Caco-2 (cell line): ENCODE measurements around the gene RPUSD4. TPM values are rescaled to one million over a fixed set of nuclear protein-coding genes. Genes with fewer than 3 reads are reported as not detected.

ENCODE experiments used
- BruUV-seq: library from RNA; stranded (reverse); fragments of 400-500 nt; replicated peaks from 2 replicates; lab custom pipeline; 2021; lab: Mats Ljungman, UMichigan
- CTCF ChIA-PET: fragments of 300-600 bp; sonication (Branson Sonifier 250); formaldehyde crosslinking; loops from one replicate; lab custom pipeline; 2022; ENCODE audit warnings: antibody characterized with exemption; lab: Charles Lee
- POLR2A ChIA-PET: fragments of 300-600 bp; sonication (Branson Sonifier 250); formaldehyde crosslinking; loops from one replicate; lab custom pipeline; 2022; ENCODE audit warnings: antibody characterized with exemption; lab: Charles Lee
- DNase-seq, 2 experiments: peaks; one replicate each; pipeline versions ENCODE4 v3.0.0 to v3.0.0-alpha.2; 2020 to 2022
- H3K27me3 ChIP-seq: replicated peaks from 2 replicates; pipeline ENCODE4 v1.6.0; 2011; ENCODE audit warnings: low read length; ENCODE audit not compliant: control insufficient read depth, insufficient read depth
- H3K36me3 ChIP-seq: 2 replicates; pipeline ENCODE4 v1.5.1; 2011; ENCODE audit warnings: low read length; ENCODE audit not compliant: control insufficient read depth, insufficient read depth
- H3K4me1 ChIP-seq: fragments of 250-450 bp; sonication (Bioruptor Pico); 2 replicates; pipeline ENCODE4 v1.5.1; 2020; ENCODE audit warnings: mild to moderate bottlenecking
- H3K4me3 ChIP-seq: 2 replicates; pipeline ENCODE4 v1.5.1; 2011; ENCODE audit warnings: low read depth, mild to moderate bottlenecking, control low read depth, low read length
- H3K9me3 ChIP-seq: fragments of 250-450 bp; sonication (Bioruptor Pico); 2 replicates; pipeline ENCODE4 v1.5.1; 2020; ENCODE audit warnings: mild to moderate bottlenecking, moderate library complexity
- H3K27ac Mint-ChIP-seq: one replicate; pipeline ENCODE4 v1.8.0; 2022; ENCODE audit warnings: mixed read lengths; ENCODE audit not compliant: unreplicated experiment
- H3K27me3 Mint-ChIP-seq: one replicate; pipeline ENCODE4 v1.8.0; 2022; ENCODE audit warnings: mixed read lengths; ENCODE audit not compliant: insufficient read depth, unreplicated experiment
- H3K36me3 Mint-ChIP-seq: one replicate; pipeline ENCODE4 v1.8.0; 2022; ENCODE audit warnings: mild to moderate bottlenecking, mixed read lengths; ENCODE audit not compliant: insufficient read depth, unreplicated experiment
- H3K4me1 Mint-ChIP-seq: one replicate; pipeline ENCODE4 v1.8.0; 2022; ENCODE audit warnings: low read depth, mixed read lengths; ENCODE audit not compliant: unreplicated experiment
- H3K4me3 Mint-ChIP-seq: one replicate; pipeline ENCODE4 v1.8.0; 2022; ENCODE audit warnings: mild to moderate bottlenecking, moderate library complexity, mixed read lengths; ENCODE audit not compliant: unreplicated experiment
- H3K9me3 Mint-ChIP-seq: one replicate; pipeline ENCODE4 v1.8.0; 2022; ENCODE audit warnings: mixed read lengths; ENCODE audit not compliant: unreplicated experiment
- CTCF ChIP-seq, 2 experiments: fragments of 200-600 bp in 1 of 2; IDR thresholded peaks; 1 replicate in 1 of 2; 2 replicates in 1 of 2; pipeline versions ENCODE4 v1.5.1 to v1.8.0; 2011 to 2022; ENCODE audit warnings: antibody characterized with exemption in 1 of 2, control low read depth in 1 of 2, inconsistent platforms in 1 of 2, low read depth in 1 of 2, low read length in 1 of 2, mild to moderate bottlenecking in 1 of 2, moderate library complexity in 1 of 2; ENCODE audit not compliant: insufficient read depth in 1 of 2, severe bottlenecking in 1 of 2, unreplicated experiment in 1 of 2
- intact Hi-C: fragments of 100-400 bp; cut with micrococcal nuclease; formaldehyde crosslinking; loops from one replicate; pipeline ENCODE4 v1.10.0; 2022; ENCODE audit not compliant: unreplicated experiment
- total RNA-seq: library from RNA; stranded (reverse); gene quantifications from 2 replicates; pipeline ENCODE4 v1.2.3, GENCODE V29; 2022

Gene RPUSD4
- total RNA-seq, 1 experiment from 2014 or later, result 74.2 TPM

GRCh38 chr11:126154691-126155090 lies 56.8 kb downstream of the RPUSD4 start:
- no peak for DNase-seq
- Histone ChIP-seq H3K4me3 (no peak overlapping the region), H3K27me3 (no peaks in the 10 kb centered on the region), H3K36me3 (no peaks in the 10 kb centered on the region), H3K4me1 (peaks cover 27% of the 10 kb centered on the region), H3K9me3 (0 out of 2 replicates have a peak, but pooled peaks cover 4% of the 10 kb centered on the region)
- TF ChIP-seq CTCF (IDR thresholded peaks at IDR 0.05; ENCODE audit: insufficient read depth in 1 of 2, low read depth in 1 of 2, low read length in 1 of 2, severe bottlenecking in 1 of 2, unreplicated experiment in 1 of 2), result no peak
- intact Hi-C loops, result no loop called here
- no peaks in the 10 kb centered on the region for H3K27me3 Mint-ChIP-seq
- POLR2A ChIA-PET, result no interaction called here
- peaks cover 6% of the 10 kb centered on the region for H3K4me1 Mint-ChIP-seq
- no peak overlapping the region for H3K27ac Mint-ChIP-seq
- BruUV-seq, result no TSS peak
- CTCF ChIA-PET, result no interaction called here
- H3K36me3 Mint-ChIP-seq, result no peaks in the 10 kb centered on the region
- H3K9me3 Mint-ChIP-seq, result peaks cover 12% of the 10 kb centered on the region
- no peak overlapping the region for H3K4me3 Mint-ChIP-seq

- no TSS peak for BruUV-seq
- Histone ChIP-seq H3K36me3 (no peaks in the 10 kb centered on the region), H3K4me1 (peaks cover 27% of the 10 kb centered on the region), H3K27me3 (0 out of 2 replicates have a peak, but pooled peaks cover 1% of the 10 kb centered on the region), H3K9me3 (0 out of 2 replicates have a peak, but pooled peaks cover 4% of the 10 kb centered on the region), H3K4me3 (no peak overlapping the region)
- POLR2A ChIA-PET, result no interaction called here
- TF ChIP-seq CTCF (IDR thresholded peaks at IDR 0.05; ENCODE audit: insufficient read depth in 1 of 2, low read depth in 1 of 2, low read length in 1 of 2, severe bottlenecking in 1 of 2, unreplicated experiment in 1 of 2), result no peak
- Mint-ChIP-seq H3K27me3 (no peaks in the 10 kb centered on the region), H3K4me1 (peaks cover 14% of the 10 kb centered on the region), H3K4me3 (no peak overlapping the region), H3K27ac (no peak overlapping the region), H3K9me3 (peaks cover 12% of the 10 kb centered on the region), H3K36me3 (no peaks in the 10 kb centered on the region)
- intact Hi-C loops, result no loop called here
- CTCF ChIA-PET, result no interaction called here
- no peak for DNase-seq
These were observed 57.5 kb downstream of the RPUSD4 start for GRCh38 chr11:126153972-126154371.

- no peak for TF ChIP-seq CTCF (IDR thresholded peaks at IDR 0.05; ENCODE audit: insufficient read depth in 1 of 2, low read depth in 1 of 2, low read length in 1 of 2, severe bottlenecking in 1 of 2, unreplicated experiment in 1 of 2)
- peaks cover 12% of the 10 kb centered on the region for H3K9me3 Mint-ChIP-seq
- Histone ChIP-seq H3K9me3 (0 out of 2 replicates have a peak, but pooled peaks cover 4% of the 10 kb centered on the region), H3K4me3 (no peak overlapping the region), H3K4me1 (peaks cover 27% of the 10 kb centered on the region), H3K27me3 (0 out of 2 replicates have a peak, but pooled peaks cover 1% of the 10 kb centered on the region), H3K36me3 (no peaks in the 10 kb centered on the region)
- H3K27ac Mint-ChIP-seq, result no peak overlapping the region
- BruUV-seq, result no TSS peak
- CTCF ChIA-PET, result no interaction called here
- POLR2A ChIA-PET, result interaction anchor here (0.5 kb wide), 1 partner anchor 1074 kb away, joined by 4 read pairs; no protein-coding TSS in a partner anchor
- intact Hi-C loops, result no loop called here
- no peak for DNase-seq
- H3K36me3 Mint-ChIP-seq, result no peaks in the 10 kb centered on the region
- H3K27me3 Mint-ChIP-seq, result no peaks in the 10 kb centered on the region
- H3K4me3 Mint-ChIP-seq, result no peak overlapping the region
- peaks cover 21% of the 10 kb centered on the region for H3K4me1 Mint-ChIP-seq
These were observed 58.4 kb downstream of the RPUSD4 start for GRCh38 chr11:126153006-126153405.
